ENCODE measurements around the gene GPR15. TPM values are rescaled to one million over a fixed set of nuclear protein-coding genes. Genes with fewer than 3 reads are reported as not detected.

Gene GPR15
- total RNA-seq, 1 donor: not detected

DNA sequence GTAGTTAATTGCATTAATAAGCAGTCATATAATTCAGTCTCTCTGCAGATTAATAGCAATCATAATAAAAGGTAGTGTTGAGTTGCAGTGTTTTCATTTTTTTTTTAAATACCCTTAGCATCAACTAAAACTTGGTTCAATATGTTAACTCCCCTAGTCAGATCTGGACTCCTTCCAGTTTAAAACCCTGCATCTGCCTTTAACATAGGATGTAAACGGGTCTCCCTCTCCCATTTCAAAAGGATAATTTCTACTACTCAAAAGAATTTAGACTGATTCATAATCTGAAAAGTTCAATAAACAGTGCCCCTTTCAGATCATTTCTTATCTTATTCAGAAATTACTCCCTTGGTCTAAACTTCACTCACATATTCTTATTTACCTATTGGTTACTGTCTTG, 50.3 kb downstream of the GPR15 start:
- TF ChIP-seq, protein P1, sequence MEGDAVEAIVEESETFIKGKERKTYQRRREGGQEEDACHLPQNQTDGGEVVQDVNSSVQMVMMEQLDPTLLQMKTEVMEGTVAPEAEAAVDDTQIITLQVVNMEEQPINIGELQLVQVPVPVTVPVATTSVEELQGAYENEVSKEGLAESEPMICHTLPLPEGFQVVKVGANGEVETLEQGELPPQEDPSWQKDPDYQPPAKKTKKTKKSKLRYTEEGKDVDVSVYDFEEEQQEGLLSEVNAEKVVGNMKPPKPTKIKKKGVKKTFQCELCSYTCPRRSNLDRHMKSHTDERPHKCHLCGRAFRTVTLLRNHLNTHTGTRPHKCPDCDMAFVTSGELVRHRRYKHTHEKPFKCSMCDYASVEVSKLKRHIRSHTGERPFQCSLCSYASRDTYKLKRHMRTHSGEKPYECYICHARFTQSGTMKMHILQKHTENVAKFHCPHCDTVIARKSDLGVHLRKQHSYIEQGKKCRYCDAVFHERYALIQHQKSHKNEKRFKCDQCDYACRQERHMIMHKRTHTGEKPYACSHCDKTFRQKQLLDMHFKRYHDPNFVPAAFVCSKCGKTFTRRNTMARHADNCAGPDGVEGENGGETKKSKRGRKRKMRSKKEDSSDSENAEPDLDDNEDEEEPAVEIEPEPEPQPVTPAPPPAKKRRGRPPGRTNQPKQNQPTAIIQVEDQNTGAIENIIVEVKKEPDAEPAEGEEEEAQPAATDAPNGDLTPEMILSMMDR (IDR thresholded peaks at IDR 0.05; ENCODE audit: insufficient read depth, low read depth, low read length): no peak
- H3K4me3 ChIP-seq (ENCODE audit: low read depth, low read length): no peak overlapping the region
- no peak for DNase-seq (ENCODE audit: low read depth)

DNA sequence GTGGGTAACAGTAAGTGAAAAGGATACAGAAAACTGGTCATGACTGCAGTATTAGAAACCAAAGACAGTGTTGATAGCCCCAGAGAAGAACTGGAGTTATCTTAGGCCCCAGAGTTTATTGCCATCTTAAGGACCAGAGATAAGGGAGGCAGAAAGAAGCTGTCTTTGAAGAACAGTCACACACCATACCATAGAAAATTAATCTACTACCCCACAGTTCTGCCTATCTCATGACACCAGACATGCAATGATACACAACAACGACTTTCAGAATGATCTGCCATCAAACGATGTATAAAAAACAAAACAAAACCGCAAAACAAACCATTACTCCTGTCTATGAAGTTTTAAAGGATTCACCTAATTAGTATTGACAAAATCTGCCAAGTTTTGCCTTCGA, 52.0 kb downstream of the GPR15 start:
- TF ChIP-seq, protein P1 (IDR thresholded peaks at IDR 0.05; ENCODE audit: insufficient read depth, low read depth, low read length): no peak
- no peak overlapping the region for H3K4me3 ChIP-seq (ENCODE audit: low read depth, low read length)
- no peak for DNase-seq (ENCODE audit: low read depth)

Small RNA genes within 50 kb of the gene (small RNA-seq; reads per million reads assigned to genes)
- gene RPL38P4: not detected

Other genes with a start within 250 kb of the GPR15 start
- not detected in 2 replicates for gene OR5H2, start 249.5 kb upstream of the GPR15 start, total RNA-seq
- gene OR5K4, start 178.1 kb upstream of the GPR15 start, total RNA-seq: not detected in 2 replicates
- gene OR5K3, start 141.3 kb upstream of the GPR15 start, total RNA-seq: not detected in 2 replicates
- not detected in 2 replicates for gene OR5K1, start 68.8 kb upstream of the GPR15 start, total RNA-seq
- not detected in 2 replicates for gene OR5K2, start 34.3 kb upstream of the GPR15 start, total RNA-seq
- 54.4 and 98.0 TPM in 2 replicates for gene CLDND1, start 9.1 kb upstream of the GPR15 start, total RNA-seq
- 19.3 and 27.2 TPM in 2 replicates for gene CPOX, start 61.6 kb downstream of the GPR15 start, total RNA-seq
- gene ST3GAL6, start 231.4 kb downstream of the GPR15 start, total RNA-seq: 3.9 and 5.2 TPM in 2 replicates

All from fibroblast of villous mesenchyme (primary cell).